Measurements from ENCODE around the gene THADA.

The THADA gene

DNA sequence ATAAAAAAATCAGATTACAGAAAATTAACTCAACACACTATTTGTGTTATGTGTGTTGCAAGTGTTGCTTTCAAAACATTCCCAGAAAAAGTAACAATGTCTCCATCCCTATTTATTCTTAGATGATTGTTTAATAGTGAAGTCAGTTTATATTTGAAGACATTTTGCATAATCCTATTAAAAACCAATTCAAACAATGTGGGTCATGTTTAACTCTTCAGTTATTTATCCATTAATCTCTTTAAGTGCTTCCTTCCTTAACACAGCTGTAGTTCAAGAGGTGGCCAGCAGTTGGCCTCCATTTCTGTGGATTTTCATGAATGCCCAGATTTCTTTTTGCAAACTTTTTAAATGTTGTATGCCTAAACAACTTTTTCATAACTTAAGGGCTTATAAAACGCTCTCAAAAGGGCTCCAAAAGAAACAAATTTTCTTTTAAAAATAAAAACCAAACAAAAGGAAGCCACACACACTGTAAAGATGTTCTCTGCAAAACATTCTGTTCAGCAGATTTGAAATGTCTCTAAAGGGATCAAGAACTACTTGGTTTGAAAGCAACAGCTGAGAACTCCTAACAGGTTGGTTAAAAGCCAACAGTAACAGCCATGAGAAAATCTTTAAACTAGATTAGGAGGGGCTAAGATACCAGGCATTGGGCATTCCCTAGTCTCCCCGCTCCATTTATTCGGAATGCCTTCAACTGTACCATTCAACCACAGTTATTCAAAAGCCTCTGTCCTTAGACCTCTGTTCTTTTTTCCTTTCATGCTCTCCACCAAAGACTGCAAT, 71.5 kb downstream of the THADA start:
- no peak for TF ChIP-seq SP1 (IDR thresholded peaks at IDR 0.05)
- no peak for TF ChIP-seq NFRKB (IDR thresholded peaks at IDR 0.05)
- TF ChIP-seq ARNT (IDR thresholded peaks at IDR 0.05): no peak
- TF ChIP-seq L3MBTL2 (conservative IDR thresholded peaks at IDR 0.05): no peak
- no peak for TF ChIP-seq LEF1 (IDR thresholded peaks at IDR 0.05; ENCODE audit: borderline replicate concordance)
- no peak for TF ChIP-seq ZNF384 (IDR thresholded peaks at IDR 0.05)
- TF ChIP-seq FOXA1 (IDR thresholded peaks at IDR 0.05): no peak
- TF ChIP-seq HDGF (IDR thresholded peaks at IDR 0.05; ENCODE audit: borderline replicate concordance): no peak
- no peak for TF ChIP-seq TARDBP (IDR thresholded peaks at IDR 0.05)
- no peak for TF ChIP-seq CTBP1 (IDR thresholded peaks at IDR 0.05; ENCODE audit: borderline replicate concordance)
- no peak for TF ChIP-seq ELF4 (IDR thresholded peaks at IDR 0.05)
- no peak for TF ChIP-seq FOXM1 (IDR thresholded peaks at IDR 0.05; ENCODE audit: borderline replicate concordance)
- TF ChIP-seq, protein P1, sequence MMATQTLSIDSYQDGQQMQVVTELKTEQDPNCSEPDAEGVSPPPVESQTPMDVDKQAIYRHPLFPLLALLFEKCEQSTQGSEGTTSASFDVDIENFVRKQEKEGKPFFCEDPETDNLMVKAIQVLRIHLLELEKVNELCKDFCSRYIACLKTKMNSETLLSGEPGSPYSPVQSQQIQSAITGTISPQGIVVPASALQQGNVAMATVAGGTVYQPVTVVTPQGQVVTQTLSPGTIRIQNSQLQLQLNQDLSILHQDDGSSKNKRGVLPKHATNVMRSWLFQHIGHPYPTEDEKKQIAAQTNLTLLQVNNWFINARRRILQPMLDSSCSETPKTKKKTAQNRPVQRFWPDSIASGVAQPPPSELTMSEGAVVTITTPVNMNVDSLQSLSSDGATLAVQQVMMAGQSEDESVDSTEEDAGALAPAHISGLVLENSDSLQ (IDR thresholded peaks at IDR 0.05): no peak
- DNase-seq (ENCODE audit: extremely low spot score): peak; percentile 24
- ChIA-PET CTCF (interaction anchor here (0.7 kb wide), 1 partner anchor 1352 kb away, joined by 3 read pairs; no protein-coding TSS in a partner anchor), POLR2A (no interaction called here)

DNA sequence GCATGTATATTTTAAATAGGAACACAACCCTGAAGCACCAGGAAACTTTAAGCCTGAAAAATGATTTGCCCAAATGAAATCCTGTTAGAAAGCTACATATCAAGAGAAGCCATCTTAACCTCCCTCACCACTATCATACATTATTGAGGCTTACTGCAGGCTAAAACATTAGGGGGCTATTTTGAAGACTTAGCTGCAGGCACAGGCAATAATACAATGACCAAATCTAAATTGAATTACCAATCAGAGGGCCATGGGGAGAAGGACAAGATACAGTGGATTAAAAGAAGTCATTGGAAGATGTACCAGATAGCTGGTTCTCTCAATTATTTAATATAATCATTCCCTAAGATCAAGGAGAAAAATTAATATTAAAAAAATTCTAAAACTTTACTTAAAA, 73.7 kb downstream of the THADA start:
- ChIA-PET POLR2A (no interaction called here), CTCF (no interaction called here)
- TF ChIP-seq FOXM1 (IDR thresholded peaks at IDR 0.05; ENCODE audit: borderline replicate concordance) (no peak), ARNT (IDR thresholded peaks at IDR 0.05) (no peak), SP1 (IDR thresholded peaks at IDR 0.05) (no peak), BHLHE40 (IDR thresholded peaks at IDR 0.05; ENCODE audit: borderline replicate concordance) (no peak), FOXK2 (IDR thresholded peaks at IDR 0.05) (no peak), L3MBTL2 (conservative IDR thresholded peaks at IDR 0.05) (no peak), TARDBP (IDR thresholded peaks at IDR 0.05) (no peak), ZNF384 (IDR thresholded peaks at IDR 0.05) (no peak), FOXA1 (IDR thresholded peaks at IDR 0.05) (no peak), HDGF (IDR thresholded peaks at IDR 0.05; ENCODE audit: borderline replicate concordance) (no peak), LEF1 (IDR thresholded peaks at IDR 0.05; ENCODE audit: borderline replicate concordance) (no peak), ELF4 (IDR thresholded peaks at IDR 0.05) (no peak), NFRKB (IDR thresholded peaks at IDR 0.05) (no peak), SUZ12 (IDR thresholded peaks at IDR 0.05) (no peak), CTBP1 (IDR thresholded peaks at IDR 0.05; ENCODE audit: borderline replicate concordance) (no peak)
- TF ChIP-seq, protein P1 (IDR thresholded peaks at IDR 0.05): no peak
- no peak for DNase-seq (ENCODE audit: extremely low spot score)

DNA sequence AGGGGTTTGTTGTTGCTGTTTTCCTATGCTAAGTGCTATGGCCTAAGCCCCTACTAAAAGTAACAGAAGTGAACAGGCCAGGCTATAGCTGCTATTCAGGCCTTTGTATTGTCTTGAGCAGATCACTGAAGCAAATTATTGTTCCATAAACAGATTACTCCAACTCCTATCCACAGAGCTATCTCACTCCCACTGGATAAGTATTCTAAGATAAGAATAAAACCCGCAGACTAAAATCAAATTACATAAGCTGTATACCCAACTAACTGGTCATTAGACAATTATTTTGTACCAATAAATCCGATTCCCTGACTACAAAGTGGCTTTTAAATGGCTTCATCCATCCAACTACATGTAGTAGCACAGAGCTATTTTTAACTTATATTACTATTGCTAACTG, 74.3 kb downstream of the THADA start:
- CTCF ChIA-PET: no interaction called here
- POLR2A ChIA-PET: no interaction called here
- TF ChIP-seq FOXM1 (IDR thresholded peaks at IDR 0.05; ENCODE audit: borderline replicate concordance): no peak
- no peak for TF ChIP-seq CTBP1 (IDR thresholded peaks at IDR 0.05; ENCODE audit: borderline replicate concordance)
- no peak for TF ChIP-seq ELF4 (IDR thresholded peaks at IDR 0.05)
- TF ChIP-seq SP1 (IDR thresholded peaks at IDR 0.05): no peak
- no peak for TF ChIP-seq L3MBTL2 (conservative IDR thresholded peaks at IDR 0.05)
- TF ChIP-seq NFRKB (IDR thresholded peaks at IDR 0.05): no peak
- no peak for TF ChIP-seq ZNF384 (IDR thresholded peaks at IDR 0.05)
- TF ChIP-seq TARDBP (IDR thresholded peaks at IDR 0.05): no peak
- TF ChIP-seq ARNT (IDR thresholded peaks at IDR 0.05): no peak
- no peak for TF ChIP-seq FOXK2 (IDR thresholded peaks at IDR 0.05)
- no peak for TF ChIP-seq HDGF (IDR thresholded peaks at IDR 0.05; ENCODE audit: borderline replicate concordance)
- TF ChIP-seq SUZ12 (IDR thresholded peaks at IDR 0.05): no peak
- no peak for TF ChIP-seq FOXA1 (IDR thresholded peaks at IDR 0.05)
- TF ChIP-seq LEF1 (IDR thresholded peaks at IDR 0.05; ENCODE audit: borderline replicate concordance): no peak
- no peak for DNase-seq (ENCODE audit: extremely low spot score)

DNA sequence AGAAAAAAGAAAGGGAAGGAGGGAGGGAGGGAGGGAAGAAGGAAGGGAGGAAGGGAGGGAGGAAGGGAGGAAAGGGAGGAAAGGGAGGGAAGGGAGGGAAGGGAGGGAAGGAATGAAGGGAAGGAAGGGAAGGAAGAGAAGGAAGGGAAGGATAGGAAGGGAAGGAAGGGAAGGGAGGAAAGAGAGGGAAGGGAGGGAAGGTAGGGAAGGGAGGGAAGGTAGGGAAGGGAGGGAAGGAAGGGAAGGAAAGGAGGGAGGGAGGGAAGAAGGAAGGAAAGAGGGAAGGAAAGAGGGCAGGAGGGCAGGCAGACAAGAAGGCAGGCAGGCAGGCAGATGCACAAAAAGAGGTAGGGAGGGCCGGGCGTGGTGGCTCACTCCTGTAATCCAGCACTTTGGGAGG, 74.9 kb downstream of the THADA start:
- ChIA-PET POLR2A (no interaction called here), CTCF (no interaction called here)
- no peak for DNase-seq (ENCODE audit: extremely low spot score)
- TF ChIP-seq FOXK2 (IDR thresholded peaks at IDR 0.05): no peak
- no peak for TF ChIP-seq ZNF384 (IDR thresholded peaks at IDR 0.05)
- TF ChIP-seq BHLHE40 (IDR thresholded peaks at IDR 0.05; ENCODE audit: borderline replicate concordance): no peak
- no peak for TF ChIP-seq SP1 (IDR thresholded peaks at IDR 0.05)
- TF ChIP-seq ARNT (IDR thresholded peaks at IDR 0.05): no peak
- TF ChIP-seq NFRKB (IDR thresholded peaks at IDR 0.05): no peak
- TF ChIP-seq, protein P1 (IDR thresholded peaks at IDR 0.05): no peak
- no peak for TF ChIP-seq SUZ12 (IDR thresholded peaks at IDR 0.05)
- no peak for TF ChIP-seq FOXM1 (IDR thresholded peaks at IDR 0.05; ENCODE audit: borderline replicate concordance)
- TF ChIP-seq TARDBP (IDR thresholded peaks at IDR 0.05): no peak
- TF ChIP-seq CTBP1 (IDR thresholded peaks at IDR 0.05; ENCODE audit: borderline replicate concordance): no peak

DNA sequence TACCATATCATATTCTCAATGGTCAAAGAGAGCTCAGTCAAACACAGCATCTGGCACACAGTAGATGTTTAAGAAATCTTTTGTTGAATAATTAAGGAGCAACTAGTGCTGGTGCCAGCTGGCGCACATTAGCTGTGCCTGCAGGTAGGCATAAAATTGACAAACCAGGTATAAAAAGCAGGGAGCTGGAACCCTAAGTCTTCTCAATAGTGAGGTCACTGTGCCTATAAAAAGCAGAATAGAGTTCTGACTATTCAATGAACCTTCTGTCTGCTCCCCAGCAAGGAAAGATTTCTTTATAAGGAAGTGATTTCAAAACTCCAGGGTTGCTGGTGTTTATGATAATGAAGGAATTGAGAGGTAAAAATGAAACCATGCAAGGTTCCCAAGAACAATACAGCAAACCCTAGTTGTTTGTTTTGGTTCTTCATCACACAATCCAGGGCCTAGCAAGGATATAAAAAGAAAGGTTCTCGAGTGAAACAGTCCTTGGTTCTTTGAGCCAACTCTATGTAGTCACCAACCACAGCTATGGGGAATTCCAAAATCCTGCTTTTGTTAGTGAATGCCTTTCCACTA, 76.1 kb downstream of the THADA start:
- no peak for TF ChIP-seq FOXA1 (IDR thresholded peaks at IDR 0.05)
- TF ChIP-seq LEF1 (IDR thresholded peaks at IDR 0.05; ENCODE audit: borderline replicate concordance): no peak
- no peak for TF ChIP-seq ARNT (IDR thresholded peaks at IDR 0.05)
- no peak for TF ChIP-seq HDGF (IDR thresholded peaks at IDR 0.05; ENCODE audit: borderline replicate concordance)
- no peak for TF ChIP-seq NFRKB (IDR thresholded peaks at IDR 0.05)
- no peak for TF ChIP-seq L3MBTL2 (conservative IDR thresholded peaks at IDR 0.05)
- no peak for TF ChIP-seq ZNF384 (IDR thresholded peaks at IDR 0.05)
- TF ChIP-seq FOXM1 (IDR thresholded peaks at IDR 0.05; ENCODE audit: borderline replicate concordance): no peak
- no peak for TF ChIP-seq SP1 (IDR thresholded peaks at IDR 0.05)
- TF ChIP-seq CTBP1 (IDR thresholded peaks at IDR 0.05; ENCODE audit: borderline replicate concordance): no peak
- TF ChIP-seq TARDBP (IDR thresholded peaks at IDR 0.05): no peak
- no peak for TF ChIP-seq SUZ12 (IDR thresholded peaks at IDR 0.05)
- no peak for TF ChIP-seq BHLHE40 (IDR thresholded peaks at IDR 0.05; ENCODE audit: borderline replicate concordance)
- TF ChIP-seq FOXK2 (IDR thresholded peaks at IDR 0.05): no peak
- TF ChIP-seq, protein P1 (IDR thresholded peaks at IDR 0.05): no peak
- TF ChIP-seq ELF4 (IDR thresholded peaks at IDR 0.05): no peak
- ChIA-PET POLR2A (no interaction called here), CTCF (no interaction called here)
- no peak for DNase-seq (ENCODE audit: extremely low spot score)
